Dedifferentiated amniotic fluid mesenchymal stem cell (primary cell): ENCODE results near the gene ZNF827.
"Not testable (repeated sequence)": the region's sequence is repeated elsewhere in the genome, so short reads cannot be mapped to it uniquely, and the experiment has no call there.

Experiments used
- DNase-seq: peaks from one replicate; pipeline ENCODE4 v3.0.0-alpha.2; 2016; ENCODE audit errors: extremely low spot score

The ZNF827 gene

GRCh38 chr4:145861336-145862318 lies 77.0 kb downstream of the ZNF827 start:
- DNase-seq: no peak

DNA sequence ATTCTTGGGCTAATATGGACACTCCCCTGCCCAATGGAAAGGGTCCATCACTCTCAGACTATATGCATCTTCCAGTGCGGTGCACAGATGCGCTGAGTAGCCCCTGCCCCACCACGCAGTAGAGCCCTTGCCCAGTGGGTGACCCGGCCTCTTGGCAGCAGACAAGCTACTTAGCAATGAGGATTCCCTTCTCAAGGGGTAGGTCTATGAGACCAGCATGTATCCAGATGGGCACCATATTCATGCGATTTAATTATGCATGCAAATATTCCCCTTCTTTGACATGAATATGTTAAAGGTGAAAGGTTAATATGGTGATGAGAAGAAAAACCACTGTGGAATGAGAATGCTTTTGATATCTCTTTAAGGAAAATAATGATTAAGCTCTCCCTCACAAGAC lies 77.7 kb downstream of the ZNF827 start:
- DNase-seq: no peak

DNA sequence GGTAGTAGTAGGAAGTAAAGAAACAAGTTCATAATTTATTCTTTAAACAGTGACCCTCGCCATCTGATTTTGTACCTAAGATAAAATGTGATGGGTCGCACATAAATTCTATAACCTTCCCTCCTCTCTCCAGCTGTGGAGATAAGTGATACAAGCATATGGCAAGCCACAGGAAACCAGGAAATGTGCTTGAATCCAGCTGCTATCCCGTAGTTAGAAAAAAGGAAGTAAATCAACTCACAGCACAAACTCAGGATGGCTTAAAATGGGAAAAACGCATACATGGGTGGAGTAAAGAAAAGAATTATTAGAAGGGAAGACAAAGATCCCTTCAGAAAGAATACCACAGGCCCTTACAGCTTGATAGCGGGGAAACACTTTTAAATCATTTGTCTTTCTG lies 78.2 kb downstream of the ZNF827 start:
- no peak for DNase-seq

DNA sequence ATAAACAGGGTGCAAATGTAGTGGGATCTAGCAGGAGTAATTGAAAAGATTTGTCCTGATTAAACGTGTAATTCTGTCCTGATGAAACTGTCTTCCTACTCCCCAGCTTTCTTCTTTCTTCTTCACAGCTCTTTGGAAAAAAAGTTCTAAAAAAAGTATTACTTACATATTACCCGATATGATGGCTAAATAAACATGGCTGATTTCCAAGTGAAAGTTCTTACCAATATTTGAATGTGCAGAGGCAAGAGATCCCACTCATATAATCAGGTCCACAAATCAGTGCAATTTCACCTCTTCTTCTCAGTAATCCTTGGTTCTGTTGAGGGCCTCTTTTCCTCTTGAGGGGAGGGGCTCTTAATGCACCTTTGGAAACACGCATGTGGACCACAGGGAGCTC lies 78.7 kb downstream of the ZNF827 start:
- DNase-seq: no peak

- DNase-seq: no peak
Observed at GRCh38 chr4:145859426-145859825, 79.2 kb downstream of the ZNF827 start.

DNA sequence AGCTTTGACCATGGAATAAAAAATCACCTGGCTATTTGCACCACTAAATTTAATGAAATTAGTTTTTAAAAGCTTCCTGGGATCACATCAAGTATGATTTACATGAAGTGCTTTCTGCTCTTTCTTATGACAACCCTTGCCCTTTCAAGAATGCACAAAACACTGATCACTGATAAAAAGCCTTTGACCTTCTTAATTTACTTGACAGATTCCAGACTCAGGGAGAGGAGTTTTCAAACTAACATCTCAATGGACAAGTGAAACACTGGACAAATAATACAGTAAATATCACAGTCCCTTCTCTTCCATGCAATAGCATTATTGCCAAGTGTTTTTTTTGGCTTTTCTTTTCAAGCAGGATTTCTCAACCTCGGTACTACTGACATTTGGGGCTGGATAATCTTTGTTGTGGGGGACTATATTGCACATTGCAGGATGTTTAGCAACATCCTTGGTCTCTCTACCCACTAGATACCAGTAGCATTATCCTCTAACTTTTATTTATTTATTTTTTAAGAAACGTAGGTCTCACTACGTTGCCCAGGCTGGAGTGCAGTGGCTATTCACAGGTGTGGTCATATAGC lies 86.3 kb downstream of the ZNF827 start:
- no peak for DNase-seq

- DNase-seq: no peak
Observed at GRCh38 chr4:145851511-145852201, 87.0 kb downstream of the ZNF827 start.

GRCh38 chr4:145847764-145848163 lies 90.9 kb downstream of the ZNF827 start:
- no peak for DNase-seq

- DNase-seq: no peak
Observed at GRCh38 chr4:145845118-145845517, 93.5 kb downstream of the ZNF827 start.

DNA sequence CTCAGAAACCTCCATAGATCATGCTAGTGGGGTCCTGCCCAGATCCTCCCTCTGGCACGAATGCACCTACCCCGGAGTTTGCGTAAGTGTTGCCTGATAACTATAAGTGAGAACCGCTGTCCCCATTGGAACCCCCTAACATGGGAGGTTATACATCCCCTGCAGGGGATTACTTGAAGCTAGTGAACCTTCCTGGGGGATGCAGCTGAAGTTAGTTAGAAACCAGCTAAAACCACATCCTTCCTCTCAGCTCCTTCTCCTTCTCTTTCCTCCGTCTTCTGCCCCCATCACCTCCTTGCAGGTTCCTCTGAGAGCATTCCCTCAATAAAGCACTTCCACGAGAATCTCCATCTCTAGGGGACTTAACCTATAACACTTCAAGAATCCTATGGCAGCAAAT lies 95.0 kb downstream of the ZNF827 start:
- DNase-seq: no peak

DNA sequence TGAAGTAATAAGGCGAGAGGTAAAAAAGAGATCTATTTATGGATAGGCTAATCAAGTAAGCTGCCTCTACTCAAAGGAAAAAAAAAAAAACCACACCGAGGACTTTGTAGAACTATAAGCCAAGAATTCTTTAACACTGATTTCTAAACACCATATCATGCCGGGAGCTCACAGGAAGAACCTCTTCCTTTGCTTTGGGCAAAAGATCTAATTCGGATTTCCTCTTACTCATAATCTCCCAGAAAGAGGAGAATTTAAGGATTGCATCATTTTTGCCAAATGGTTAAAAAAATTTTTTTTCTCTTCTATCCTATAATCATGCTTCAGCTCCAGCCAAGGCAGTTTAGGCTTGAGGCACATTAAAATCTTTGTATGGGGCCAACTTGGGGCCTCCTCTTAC lies 95.5 kb downstream of the ZNF827 start:
- peak; percentile 75 for DNase-seq

DNA sequence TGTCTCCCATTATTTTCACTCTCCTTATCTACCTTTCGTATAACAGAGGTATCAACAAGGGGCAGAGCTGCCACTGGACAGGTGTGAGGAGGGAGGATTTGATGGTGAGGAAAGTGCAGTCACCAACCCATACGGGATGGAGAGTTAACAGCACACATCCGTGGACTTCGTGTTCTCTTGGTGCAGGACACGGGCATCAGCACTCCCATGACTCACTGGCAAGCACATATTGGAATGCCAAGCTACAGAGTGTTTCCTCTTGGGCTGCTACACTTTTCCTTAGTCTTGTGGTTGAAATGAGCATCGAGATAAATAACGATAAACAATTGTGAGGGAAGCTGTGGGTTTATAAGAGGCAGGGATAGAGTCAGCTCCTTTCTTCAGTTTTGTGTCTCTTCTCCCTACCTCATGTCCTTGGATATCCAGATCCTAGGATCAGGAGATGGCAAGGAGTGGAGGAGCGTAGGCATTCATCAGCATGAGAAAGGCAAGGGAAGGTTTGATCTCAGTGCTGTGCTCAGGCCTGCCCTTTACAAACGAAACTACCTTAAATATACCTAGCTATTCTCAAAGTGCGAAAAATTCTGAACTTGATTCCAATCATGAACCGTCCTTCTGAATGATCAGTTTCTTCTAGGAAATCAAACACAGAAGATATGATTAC lies 96.3 kb downstream of the ZNF827 start:
- no peak for DNase-seq

DNA sequence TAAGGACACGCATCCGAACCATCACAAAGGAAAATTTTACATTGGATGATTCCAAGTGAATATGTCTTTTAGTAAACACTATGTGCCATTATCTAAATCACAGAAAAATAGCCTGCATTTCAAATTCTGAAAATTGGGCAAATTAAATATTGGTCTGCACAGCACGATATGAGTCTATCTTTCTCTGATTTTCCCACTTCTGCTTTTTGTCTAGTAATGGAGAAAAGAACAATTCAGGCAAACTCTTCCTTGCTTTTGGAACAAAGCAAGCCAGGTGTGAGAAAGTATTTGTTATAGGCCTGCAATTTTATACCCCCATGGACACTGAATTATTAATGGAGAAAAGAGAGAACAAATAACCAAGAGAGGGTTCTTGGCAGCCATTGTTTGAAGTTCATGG lies 97.8 kb downstream of the ZNF827 start:
- DNase-seq: no peak

DNA sequence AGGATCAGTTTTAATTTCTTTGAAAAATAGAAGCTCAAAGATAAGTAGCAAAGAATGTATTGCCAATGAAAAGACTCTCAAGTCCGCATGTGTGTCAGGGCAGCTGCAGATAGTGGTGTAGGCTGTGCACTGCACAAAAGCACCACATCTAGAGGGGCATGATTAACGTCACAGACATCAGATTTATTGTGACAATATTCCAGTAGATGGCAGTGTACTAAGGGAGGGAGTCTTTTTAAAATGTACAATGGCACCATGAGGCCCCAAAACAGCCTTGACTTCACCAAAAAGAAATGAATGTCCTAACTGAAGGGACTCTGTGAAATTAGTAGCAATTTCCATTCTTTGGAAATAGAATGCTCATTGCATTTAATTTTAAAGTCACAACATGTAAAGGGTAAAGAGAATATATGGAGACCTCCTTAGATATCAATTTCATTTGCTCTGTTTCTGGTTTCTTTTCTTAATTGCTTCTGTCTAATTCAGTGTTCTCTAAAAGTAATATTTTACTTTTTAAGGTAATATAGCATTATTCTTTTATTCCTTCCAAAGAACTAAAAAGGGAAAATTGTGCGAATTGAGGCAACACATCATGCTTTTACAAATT lies 98.4 kb downstream of the ZNF827 start:
- peak; percentile 35 for DNase-seq

- DNase-seq: no peak
Observed at GRCh38 chr4:145839151-145839550, 99.5 kb downstream of the ZNF827 start.

- not testable (repeated sequence) for DNase-seq
Observed at GRCh38 chr4:145832384-145832783, 106.2 kb downstream of the ZNF827 start.

DNA sequence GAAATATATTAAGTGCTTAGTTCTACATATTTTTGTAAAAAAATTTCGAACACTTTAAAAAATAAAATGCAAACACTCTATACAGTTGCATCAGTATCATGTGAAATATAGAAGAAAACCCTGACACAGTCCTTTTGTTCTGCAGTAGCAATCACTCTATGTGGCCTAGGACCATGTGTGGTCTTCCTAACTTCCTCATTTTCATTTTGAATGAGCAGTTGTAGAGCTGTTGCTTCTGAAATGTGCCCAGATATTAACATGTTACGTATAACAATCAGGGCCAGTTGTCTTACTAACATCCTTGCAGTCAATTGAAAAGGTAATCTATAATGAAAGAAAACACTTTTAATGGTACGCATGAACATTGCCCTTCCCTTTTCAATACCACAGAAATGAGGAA lies 107.9 kb downstream of the ZNF827 start:
- no peak for DNase-seq

DNA sequence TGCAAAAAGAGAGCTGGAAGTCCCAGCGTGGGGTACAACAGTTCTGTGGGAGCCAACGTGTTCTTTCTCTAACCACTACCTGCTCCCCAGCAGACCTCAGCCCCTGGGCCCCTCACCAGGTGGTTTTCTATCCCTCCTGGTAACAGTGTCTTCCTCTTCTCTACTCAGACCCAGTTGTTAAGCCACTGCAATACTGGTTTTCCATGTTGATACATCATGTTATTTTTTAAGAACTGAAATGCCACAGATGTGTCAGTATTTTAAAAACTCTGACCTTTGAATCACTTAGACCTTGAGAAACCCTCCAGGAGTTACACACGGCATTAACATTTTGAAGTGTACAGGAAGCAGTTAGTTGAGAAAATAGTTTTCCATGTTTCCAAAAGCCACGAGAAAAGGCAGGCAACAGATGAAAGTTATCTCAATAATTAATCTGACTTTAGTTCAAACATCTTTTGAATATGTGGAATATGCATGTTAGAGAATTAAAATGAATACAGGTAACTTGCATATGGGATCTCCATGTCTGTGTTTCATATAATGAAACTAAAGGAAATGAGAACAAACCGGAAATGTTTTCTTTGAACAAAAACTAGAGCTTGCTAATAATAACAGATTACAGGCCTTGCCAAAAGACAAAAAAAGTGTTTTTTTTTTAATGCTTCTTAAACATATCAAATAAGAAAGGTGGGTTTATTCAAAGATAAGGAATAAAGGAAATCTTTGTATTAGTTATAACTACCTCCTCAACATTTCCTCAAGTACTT lies 108.8 kb downstream of the ZNF827 start:
- no peak for DNase-seq

DNA sequence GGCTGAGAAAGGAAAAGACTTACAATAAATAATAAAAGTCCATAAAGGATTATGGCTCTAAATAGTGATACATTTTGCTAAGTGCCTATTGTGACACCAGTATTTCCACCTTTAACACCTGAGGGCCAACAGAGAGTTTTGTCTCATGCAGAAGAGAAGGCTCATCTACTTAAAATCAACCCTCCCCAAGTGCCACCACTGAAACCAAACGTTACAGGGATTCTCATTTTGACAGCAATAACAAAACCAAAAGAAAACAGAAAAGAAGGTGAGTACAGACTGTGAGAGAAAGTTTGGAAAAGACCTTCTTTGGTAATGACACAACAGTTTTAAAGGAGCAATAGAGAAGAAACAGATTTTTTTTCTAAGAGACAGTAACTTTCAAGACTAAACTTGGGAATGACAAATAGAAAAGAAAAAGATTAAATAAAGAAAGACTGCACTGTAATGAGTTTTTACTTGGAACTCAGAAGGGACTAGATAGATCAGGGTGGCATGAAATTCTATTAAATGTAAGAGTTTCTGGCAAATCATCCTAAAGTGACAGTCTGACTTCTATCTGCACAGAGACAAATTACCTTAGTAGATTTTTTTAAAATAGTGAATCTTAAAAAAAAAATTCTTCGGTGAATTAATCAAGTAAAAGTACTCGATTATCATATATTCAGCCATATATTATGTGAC lies 109.7 kb downstream of the ZNF827 start:
- DNase-seq: no peak

DNA sequence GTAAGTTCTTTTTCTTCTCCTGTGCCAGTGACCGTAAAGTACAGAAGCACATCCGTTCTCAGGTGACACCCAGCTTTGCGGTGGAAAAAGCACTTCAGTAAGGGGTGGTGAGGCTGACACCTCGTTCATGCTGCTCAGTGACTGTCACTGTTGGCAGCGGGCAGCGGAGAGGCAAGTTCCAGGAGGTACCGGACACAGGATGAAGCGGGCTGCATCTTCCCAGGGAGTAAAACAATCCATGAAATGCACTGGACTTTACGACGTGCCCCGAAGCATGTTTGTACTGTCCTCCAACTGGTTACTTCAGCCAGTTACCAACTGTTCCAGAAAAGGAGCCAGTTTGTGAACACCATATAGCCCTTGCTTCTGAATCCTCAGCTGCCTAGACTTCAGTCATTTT lies 110.7 kb downstream of the ZNF827 start:
- DNase-seq: no peak
